Endothelial cell of hepatic sinusoid (primary cell): ENCODE measurements around the gene SPATA31A5.
"Not testable (repeated sequence)": the region's sequence is repeated elsewhere in the genome, so short reads cannot be mapped to it uniquely, and the experiment has no call there.

Experiments
- in situ Hi-C: cut with HindIII; loops from 2 replicates; pipeline ENCODE4 v1.10.0; 2017; ENCODE audit warnings: low sequenced_read_pairs

Gene SPATA31A5

DNA sequence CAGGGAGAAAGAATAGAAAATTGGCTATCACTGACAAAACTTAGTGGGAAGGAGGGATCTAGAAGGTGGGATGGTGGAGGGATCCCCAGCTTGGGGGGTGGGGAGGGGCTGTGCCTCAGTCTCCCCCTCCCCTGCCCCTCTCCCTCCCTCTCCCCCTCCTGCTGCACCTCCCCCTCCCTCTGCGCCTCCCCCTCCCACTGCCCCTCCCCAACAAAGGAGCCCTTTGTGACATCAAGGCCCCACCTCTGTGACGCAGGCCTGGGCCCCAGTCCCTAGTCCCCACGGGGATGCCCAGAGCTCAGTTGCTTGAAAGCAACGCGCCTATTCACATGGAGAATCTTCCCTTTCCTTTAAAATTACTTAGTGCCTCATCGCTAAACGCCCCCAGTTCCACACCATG, at the start of gene SPATA31A5:
Gene SPATA31A5 (plus strand): TSS at position 301 of the 400 bp plus-strand sequence. CDS start 29 bp downstream, at position 330.
- in situ Hi-C loops: not testable (repeated sequence)

DNA sequence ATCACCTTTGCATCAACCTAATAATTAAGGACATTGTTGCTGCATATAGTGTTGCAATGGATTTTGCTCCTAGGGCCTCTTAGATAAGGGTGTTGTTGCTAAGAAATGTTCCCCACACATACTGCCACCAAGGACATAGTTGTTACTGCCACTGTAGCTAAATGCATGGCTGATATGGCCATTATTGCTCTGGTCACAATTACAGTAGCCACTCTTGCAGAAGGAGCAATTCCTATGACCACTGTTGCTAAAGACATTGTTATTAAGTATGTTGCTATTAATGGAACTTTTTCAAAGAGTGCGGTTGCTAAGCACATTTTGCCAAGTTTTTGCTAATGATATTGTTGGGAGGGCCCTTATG, 48.8 kb downstream of the SPATA31A5 start:
- in situ Hi-C loops: not testable (repeated sequence)

DNA sequence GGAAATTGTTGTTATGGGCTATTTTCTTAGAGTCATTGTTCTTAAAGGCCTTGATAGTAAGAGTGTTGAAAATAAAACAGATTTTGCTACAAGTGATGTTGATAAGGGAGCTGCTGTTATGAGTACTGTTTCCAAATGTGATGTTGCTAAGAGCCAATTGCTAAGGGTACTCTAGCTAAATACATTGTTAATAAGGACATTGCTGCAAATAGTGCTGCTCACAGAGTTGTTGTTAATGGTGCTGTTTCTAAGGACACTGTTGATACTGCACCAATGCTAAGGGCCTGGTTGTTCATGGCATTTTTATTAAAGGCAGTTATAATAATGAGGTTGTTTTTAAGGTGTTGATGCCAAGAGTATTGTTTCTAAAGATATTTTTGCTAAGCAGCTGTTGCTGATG, 52.2 kb downstream of the SPATA31A5 start:
- in situ Hi-C loops: not testable (repeated sequence)
